CD14-positive monocyte (primary cell): ENCODE results near the gene PRKAR1B. TPM values are rescaled to one million over a fixed set of nuclear protein-coding genes. Genes with fewer than 3 reads are reported as not detected.

Experiments
- DNase-seq, 3 donors: peaks; one replicate each; pipeline ENCODE4 v3.0.0-alpha.2; 2011 to 2022
- H2AFZ ChIP-seq: 2 replicates; pipeline ENCODE4 v1.6.0; 2012; ENCODE audit warnings: mild to moderate bottlenecking, low read depth, low read length, inconsistent platforms; ENCODE audit not compliant: insufficient read depth, poor library complexity, severe bottlenecking
- H3K27ac ChIP-seq, 2 donors: 1 replicate in 1 of 2; 2 replicates in 1 of 2; pipeline ENCODE4 v1.5.1; 2012 to 2013; ENCODE audit warnings: low read length in 2 of 2, control low read depth in 1 of 2, inconsistent platforms in 1 of 2, low read depth in 1 of 2, mild to moderate bottlenecking in 1 of 2
- H3K27me3 ChIP-seq, 2 donors: one replicate each; pipeline versions ENCODE4 v1.6.0 to v1.6.1; 2011 to 2013; ENCODE audit warnings: low read length in 2 of 2; ENCODE audit not compliant: control insufficient read depth in 2 of 2, insufficient read depth in 2 of 2
- H3K36me3 ChIP-seq, 2 donors: replicated peaks in 1 of 2; 1 replicate in 1 of 2; 2 replicates in 1 of 2; pipeline versions ENCODE4 v1.5.1 to v1.6.1; 2012 to 2013; ENCODE audit warnings: low read length in 2 of 2, control low read depth in 1 of 2, inconsistent platforms in 1 of 2, mild to moderate bottlenecking in 1 of 2; ENCODE audit not compliant: insufficient read depth in 2 of 2, control insufficient read depth in 1 of 2
- H3K4me1 ChIP-seq, 2 donors: 1 replicate in 1 of 2; 2 replicates in 1 of 2; pipeline versions ENCODE4 v1.5.1 to v1.6.1; 2012 to 2013; ENCODE audit warnings: low read length in 2 of 2, control low read depth in 1 of 2, inconsistent platforms in 1 of 2, mild to moderate bottlenecking in 1 of 2, moderate library complexity in 1 of 2; ENCODE audit not compliant: insufficient read depth in 2 of 2, control insufficient read depth in 1 of 2
- H3K4me2 ChIP-seq: replicated peaks from 2 replicates; pipeline ENCODE3; 2012; ENCODE audit warnings: low read length, moderate library complexity, mild to moderate bottlenecking; ENCODE audit not compliant: poor library complexity, severe bottlenecking; ENCODE audit errors: extremely low read depth
- H3K4me3 ChIP-seq, 3 experiments: fragments of 200-600 bp in 1 of 3; sonication (generic) in 1 of 3; replicated peaks in 1 of 3; 1 replicate in 2 of 3; 2 replicates in 1 of 3; pipeline ENCODE4 v1.5.1; 2011 to 2013; ENCODE audit warnings: low read length in 3 of 3, mild to moderate bottlenecking in 3 of 3, control low read depth in 2 of 3, low read depth in 2 of 3, inconsistent platforms in 1 of 3, moderate library complexity in 1 of 3
- H3K79me2 ChIP-seq: 2 replicates; pipeline ENCODE4 v1.6.0; 2012; ENCODE audit warnings: mild to moderate bottlenecking, control low read depth, inconsistent platforms, low read length, moderate library complexity; ENCODE audit not compliant: insufficient read depth
- H3K9ac ChIP-seq: 2 replicates; pipeline ENCODE4 v1.6.0; 2017; ENCODE audit warnings: low read length, mild to moderate bottlenecking; ENCODE audit not compliant: insufficient read depth, poor library complexity, severe bottlenecking
- H3K9me3 ChIP-seq, 2 donors: replicated peaks in 1 of 2; 1 replicate in 1 of 2; 2 replicates in 1 of 2; pipeline versions ENCODE4 v1.5.1 to v1.6.1; 2012 to 2013; ENCODE audit warnings: low read length in 2 of 2, control low read depth in 1 of 2; ENCODE audit not compliant: control insufficient read depth in 1 of 2, insufficient read depth in 1 of 2
- H4K20me1 ChIP-seq: 2 replicates; pipeline ENCODE4 v1.6.0; 2012; ENCODE audit warnings: mild to moderate bottlenecking, low read length, control low read depth, moderate library complexity; ENCODE audit not compliant: insufficient read depth
- H3K27ac Mint-ChIP-seq, 7 donors: one replicate each; pipeline ENCODE4 v1.8.0; 2020; ENCODE audit warnings: mild to moderate bottlenecking in 7 of 7, mixed read lengths in 7 of 7, moderate library complexity in 6 of 7, inconsistent platforms in 2 of 7
- H3K27me3 Mint-ChIP-seq, 3 donors: one replicate each; pipeline ENCODE4 v1.8.0; 2021 to 2022; ENCODE audit warnings: low read depth in 3 of 3, mild to moderate bottlenecking in 3 of 3, mixed read lengths in 3 of 3, moderate library complexity in 3 of 3, inconsistent platforms in 1 of 3
- H3K36me3 Mint-ChIP-seq, 2 donors: one replicate each; pipeline ENCODE4 v1.8.0; 2020; ENCODE audit warnings: mixed read lengths in 2 of 2, inconsistent platforms in 1 of 2, mild to moderate bottlenecking in 1 of 2
- H3K4me1 Mint-ChIP-seq: one replicate; pipeline ENCODE4 v1.8.0; 2020; ENCODE audit warnings: mild to moderate bottlenecking, mixed read lengths
- H3K4me3 Mint-ChIP-seq, 2 donors: one replicate each; pipeline ENCODE4 v1.8.0; 2020; ENCODE audit warnings: mild to moderate bottlenecking in 2 of 2, mixed read lengths in 2 of 2, moderate library complexity in 1 of 2
- H3K9me3 Mint-ChIP-seq, 7 donors: one replicate each; pipeline ENCODE4 v1.8.0; 2020 to 2022; ENCODE audit warnings: mixed read lengths in 7 of 7, mild to moderate bottlenecking in 6 of 7, moderate library complexity in 6 of 7, inconsistent platforms in 2 of 7
- WGBS: methylation state at CpG from one replicate; pipeline ENCODE4 v1.1.5; 2013; ENCODE audit warnings: missing lambda C conversion rate; ENCODE audit not compliant: insufficient coverage; 5-methylcytosine and 5-hydroxymethylcytosine counted together
- intact Hi-C, 2 donors: fragments of 100-400 bp; cut with micrococcal nuclease; formaldehyde crosslinking; loops; one replicate each; pipeline versions ENCODE4 v1.15.0 to v1.15.1; 2023
- polyA plus RNA-seq, 3 donors: library from polyadenylated mRNA; depleted of rRNA in 1 of 3; unstranded in 2 of 3; stranded (reverse) in 1 of 3; fragments of 300-500 nt in 2 of 3; fragments of >200 nt in 1 of 3; fragmentation: Illumina TruSeq in 2 of 3; gene quantifications; 1 replicate in 2 of 3; 2 replicates in 1 of 3; pipeline ENCODE4 v1.2.3, GENCODE V29; 2012 to 2021
- TF ChIP-seq, protein P1 (sequence below): fragments of 200-600 bp; IDR thresholded peaks from one replicate; pipeline ENCODE4 v1.8.0; 2022; ENCODE audit warnings: antibody characterized with exemption, mild to moderate bottlenecking

Gene PRKAR1B
- polyA plus RNA-seq, 3 donors, result 0.94 to 2.1 (median 1.1) TPM

- 97% methylated on average over 9 of the region's 17 CpGs for WGBS
- DNase-seq, result no peak
- no peak overlapping the region for H3K27ac Mint-ChIP-seq
- no peaks in the 10 kb centered on the region for H3K27me3 ChIP-seq
- H3K4me2 ChIP-seq, result no peak overlapping the region
- intact Hi-C loops, result no loop called here
- no peaks in the 10 kb centered on the region for H3K79me2 ChIP-seq
- no peak overlapping the region for H3K27ac ChIP-seq
- no peak overlapping the region for H3K4me3 Mint-ChIP-seq
- H2AFZ ChIP-seq, result no peak overlapping the region
- no peaks in the 10 kb centered on the region for H4K20me1 ChIP-seq
- H3K4me1 ChIP-seq, result no peaks in the 10 kb centered on the region
- H3K9ac ChIP-seq, result no peak overlapping the region
- peaks cover 0 to 5% of the 10 kb centered on the region in 2 donors for H3K9me3 ChIP-seq
- H3K27me3 Mint-ChIP-seq, result peaks cover 2 to 4% (median 4%) of the 10 kb centered on the region in 3 donors
- no peaks in the 10 kb centered on the region for H3K36me3 Mint-ChIP-seq
- no peaks in the 10 kb centered on the region for H3K4me1 Mint-ChIP-seq
- no peaks in the 10 kb centered on the region for H3K36me3 ChIP-seq
- TF ChIP-seq, protein P1, sequence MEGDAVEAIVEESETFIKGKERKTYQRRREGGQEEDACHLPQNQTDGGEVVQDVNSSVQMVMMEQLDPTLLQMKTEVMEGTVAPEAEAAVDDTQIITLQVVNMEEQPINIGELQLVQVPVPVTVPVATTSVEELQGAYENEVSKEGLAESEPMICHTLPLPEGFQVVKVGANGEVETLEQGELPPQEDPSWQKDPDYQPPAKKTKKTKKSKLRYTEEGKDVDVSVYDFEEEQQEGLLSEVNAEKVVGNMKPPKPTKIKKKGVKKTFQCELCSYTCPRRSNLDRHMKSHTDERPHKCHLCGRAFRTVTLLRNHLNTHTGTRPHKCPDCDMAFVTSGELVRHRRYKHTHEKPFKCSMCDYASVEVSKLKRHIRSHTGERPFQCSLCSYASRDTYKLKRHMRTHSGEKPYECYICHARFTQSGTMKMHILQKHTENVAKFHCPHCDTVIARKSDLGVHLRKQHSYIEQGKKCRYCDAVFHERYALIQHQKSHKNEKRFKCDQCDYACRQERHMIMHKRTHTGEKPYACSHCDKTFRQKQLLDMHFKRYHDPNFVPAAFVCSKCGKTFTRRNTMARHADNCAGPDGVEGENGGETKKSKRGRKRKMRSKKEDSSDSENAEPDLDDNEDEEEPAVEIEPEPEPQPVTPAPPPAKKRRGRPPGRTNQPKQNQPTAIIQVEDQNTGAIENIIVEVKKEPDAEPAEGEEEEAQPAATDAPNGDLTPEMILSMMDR, result no peak
- peaks cover 0 to 14% (median 4%) of the 10 kb centered on the region in 7 donors for H3K9me3 Mint-ChIP-seq
- H3K4me3 ChIP-seq, result no peak overlapping the region
These were observed 187.2 kb downstream of the PRKAR1B start for GRCh38 chr7:539731-540411.

- Histone ChIP-seq H3K79me2 (no peaks in the 10 kb centered on the region), H4K20me1 (no peaks in the 10 kb centered on the region), H3K27me3 (no peaks in the 10 kb centered on the region), H3K4me3 (no peak overlapping the region), H2AFZ (no peak overlapping the region), H3K4me2 (no peak overlapping the region), H3K27ac (no peak overlapping the region), H3K9me3 (peaks cover 0 to 5% of the 10 kb centered on the region in 2 donors), H3K9ac (no peak overlapping the region), H3K36me3 (no peaks in the 10 kb centered on the region), H3K4me1 (no peaks in the 10 kb centered on the region)
- Mint-ChIP-seq H3K27me3 (peaks cover 2 to 7% (median 4%) of the 10 kb centered on the region in 3 donors), H3K4me3 (no peak overlapping the region), H3K4me1 (no peaks in the 10 kb centered on the region), H3K36me3 (no peaks in the 10 kb centered on the region), H3K27ac (no peak overlapping the region), H3K9me3 (peaks cover 0 to 14% (median 4%) of the 10 kb centered on the region in 7 donors)
- WGBS, result 77% methylated on average over 26 of the region's 37 CpGs
- intact Hi-C loops, result no loop called here
- TF ChIP-seq, protein P1, result no peak
- no peak for DNase-seq
These were observed 188.1 kb downstream of the PRKAR1B start for GRCh38 chr7:538764-539685.
